Left ventricle myocardium inferior (tissue), 1 donor: ENCODE measurements around the gene SHISA6. TPM values are rescaled to one million over a fixed set of nuclear protein-coding genes. Genes with fewer than 3 reads are reported as not detected.

ENCODE experiments used
- DNase-seq: peaks from one replicate; pipeline ENCODE4 v3.0.0-alpha.2; 2020
- H3K27ac ChIP-seq: fragments of 200-600 bp; replicated peaks from 2 replicates; pipeline ENCODE4 v1.8.0; 2021
- H3K27me3 ChIP-seq: fragments of 200-600 bp; 2 replicates; pipeline ENCODE4 v1.8.0; 2021; ENCODE audit warnings: low read depth
- H3K36me3 ChIP-seq: fragments of 200-600 bp; 2 replicates; pipeline ENCODE4 v1.8.0; 2021
- H3K4me1 ChIP-seq: fragments of 200-600 bp; 2 replicates; pipeline ENCODE4 v1.8.0; 2021
- H3K4me3 ChIP-seq: fragments of 200-600 bp; 2 replicates; pipeline ENCODE4 v1.8.0; 2021; ENCODE audit warnings: mild to moderate bottlenecking, moderate library complexity
- H3K9me3 ChIP-seq: fragments of 200-600 bp; replicated peaks from 2 replicates; pipeline ENCODE4 v1.8.0; 2021
- intact Hi-C: fragments of 100-400 bp; cut with micrococcal nuclease; formaldehyde crosslinking; loops from one replicate; pipeline ENCODE4 v1.11.0; 2022
- total RNA-seq: library from RNA; stranded (reverse); fragmentation: NEBNext Ultra II Directional; extraction: Animal tissue kit (Norgen Biotek cat#: 25700); gene quantifications from one replicate; pipeline ENCODE4 v1.2.1, GENCODE V29; 2021
- TF ChIP-seq, protein P1 (sequence below): fragments of 200-600 bp; IDR thresholded peaks from 2 replicates; pipeline ENCODE4 v1.8.0; 2021; ENCODE audit warnings: antibody characterized with exemption, mild to moderate bottlenecking, borderline replicate concordance
- donor health status: DM: no; HTN: yes; CAD: no; lungs with severe emphysema.

SHISA6 gene
- total RNA-seq, 1 donor from 2014 or later = 0.66 TPM

DNA sequence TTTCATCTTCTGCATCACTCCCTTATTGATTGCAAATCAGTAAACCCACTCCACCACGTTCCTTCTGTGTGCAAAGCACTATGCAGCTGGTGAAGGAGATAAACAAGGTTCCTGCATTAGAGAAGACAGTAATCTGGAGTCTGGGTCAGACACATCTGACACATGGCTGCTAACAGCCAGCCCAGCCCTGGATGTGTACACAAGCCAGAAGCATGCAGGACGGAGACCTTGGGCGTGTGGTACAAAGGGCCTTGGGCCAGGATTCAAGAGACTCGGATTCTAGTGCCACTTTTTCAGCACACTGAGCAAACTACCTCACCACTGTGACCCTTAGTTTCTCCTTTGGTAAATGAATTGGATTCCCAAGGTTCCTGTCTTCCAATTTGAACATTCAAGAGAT is 270.7 kb downstream of the SHISA6 start:
- intact Hi-C loops = no loop called here
- no peak for DNase-seq

DNA sequence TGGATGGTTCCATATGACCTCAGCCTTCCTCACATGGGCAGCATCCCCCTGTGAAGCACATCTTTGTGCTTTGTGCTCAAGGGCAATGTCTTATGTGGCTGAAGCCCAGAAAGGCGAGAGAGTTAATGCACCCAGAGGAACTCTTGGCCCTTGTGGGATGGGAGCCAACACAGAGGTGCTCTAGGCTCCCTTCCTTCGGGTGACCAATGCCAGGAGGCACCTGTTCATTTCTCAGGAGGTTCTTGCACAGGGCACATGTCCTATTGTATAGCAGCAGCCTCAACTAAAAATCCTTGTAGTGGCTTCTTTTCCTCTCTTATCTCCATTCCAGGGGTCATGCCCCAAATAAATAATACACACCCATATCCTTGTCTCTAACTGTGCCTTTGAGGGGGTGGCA is 273.6 kb downstream of the SHISA6 start:
- intact Hi-C loops = no loop called here
- no peaks in the 10 kb centered on the region for H3K36me3 ChIP-seq
- no peak for DNase-seq
- peaks cover 10% of the 10 kb centered on the region for H3K27me3 ChIP-seq
- TF ChIP-seq, protein P1, sequence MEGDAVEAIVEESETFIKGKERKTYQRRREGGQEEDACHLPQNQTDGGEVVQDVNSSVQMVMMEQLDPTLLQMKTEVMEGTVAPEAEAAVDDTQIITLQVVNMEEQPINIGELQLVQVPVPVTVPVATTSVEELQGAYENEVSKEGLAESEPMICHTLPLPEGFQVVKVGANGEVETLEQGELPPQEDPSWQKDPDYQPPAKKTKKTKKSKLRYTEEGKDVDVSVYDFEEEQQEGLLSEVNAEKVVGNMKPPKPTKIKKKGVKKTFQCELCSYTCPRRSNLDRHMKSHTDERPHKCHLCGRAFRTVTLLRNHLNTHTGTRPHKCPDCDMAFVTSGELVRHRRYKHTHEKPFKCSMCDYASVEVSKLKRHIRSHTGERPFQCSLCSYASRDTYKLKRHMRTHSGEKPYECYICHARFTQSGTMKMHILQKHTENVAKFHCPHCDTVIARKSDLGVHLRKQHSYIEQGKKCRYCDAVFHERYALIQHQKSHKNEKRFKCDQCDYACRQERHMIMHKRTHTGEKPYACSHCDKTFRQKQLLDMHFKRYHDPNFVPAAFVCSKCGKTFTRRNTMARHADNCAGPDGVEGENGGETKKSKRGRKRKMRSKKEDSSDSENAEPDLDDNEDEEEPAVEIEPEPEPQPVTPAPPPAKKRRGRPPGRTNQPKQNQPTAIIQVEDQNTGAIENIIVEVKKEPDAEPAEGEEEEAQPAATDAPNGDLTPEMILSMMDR = no peak
- no peak overlapping the region for H3K4me3 ChIP-seq
- no peak overlapping the region for H3K27ac ChIP-seq
- no peaks in the 10 kb centered on the region for H3K9me3 ChIP-seq
- H3K4me1 ChIP-seq = no peaks in the 10 kb centered on the region

More for the DNA sequence above, 270.7 kb downstream of the SHISA6 start:
- no peaks in the 10 kb centered on the region for H3K4me1 ChIP-seq
- H3K4me3 ChIP-seq = no peak overlapping the region
- H3K27me3 ChIP-seq = peaks cover 10% of the 10 kb centered on the region
- no peak overlapping the region for H3K27ac ChIP-seq
- H3K36me3 ChIP-seq = no peaks in the 10 kb centered on the region
- TF ChIP-seq, protein P1 = no peak
- H3K9me3 ChIP-seq = no peaks in the 10 kb centered on the region

DNA sequence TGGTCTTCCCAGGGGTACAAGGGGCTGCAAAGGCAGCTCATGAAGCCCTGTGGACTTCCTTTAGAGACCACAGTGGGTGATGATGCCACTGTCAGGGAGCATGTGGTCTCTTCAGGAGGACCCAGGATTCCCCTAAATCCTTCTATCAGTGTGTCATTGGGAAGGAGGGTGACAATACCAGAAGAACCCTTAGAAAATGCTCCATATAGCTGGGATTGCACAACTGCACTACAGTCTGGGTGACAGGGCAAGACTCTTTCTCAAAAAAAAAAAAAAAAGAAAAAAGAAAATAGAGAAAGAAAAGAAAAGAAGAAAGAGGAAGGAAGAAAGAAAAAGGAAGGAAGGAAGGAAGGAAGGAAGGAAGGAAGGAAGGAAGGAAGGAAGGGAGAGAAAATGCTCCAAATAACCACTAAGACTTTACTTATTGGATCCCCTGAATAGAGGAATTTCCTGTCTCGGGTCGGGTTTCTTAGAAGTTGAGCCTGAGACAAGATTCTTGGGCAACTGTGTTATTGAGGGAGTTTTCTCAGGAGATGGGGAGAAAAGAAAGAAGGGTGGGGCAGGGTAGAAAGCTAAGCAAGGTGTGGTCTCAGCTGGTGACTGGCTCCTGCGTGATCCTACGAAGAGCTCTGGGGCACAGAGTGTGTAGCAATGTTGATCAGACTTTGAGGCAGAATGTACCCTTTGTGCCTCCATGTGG is 274.1 kb downstream of the SHISA6 start:
- no peak for DNase-seq
- Histone ChIP-seq H3K27me3 (peaks cover 10% of the 10 kb centered on the region), H3K36me3 (no peaks in the 10 kb centered on the region), H3K4me1 (no peaks in the 10 kb centered on the region), H3K9me3 (no peaks in the 10 kb centered on the region), H3K27ac (no peak overlapping the region), H3K4me3 (no peak overlapping the region)
- TF ChIP-seq, protein P1 = no peak
- intact Hi-C loops = no loop called here

DNA sequence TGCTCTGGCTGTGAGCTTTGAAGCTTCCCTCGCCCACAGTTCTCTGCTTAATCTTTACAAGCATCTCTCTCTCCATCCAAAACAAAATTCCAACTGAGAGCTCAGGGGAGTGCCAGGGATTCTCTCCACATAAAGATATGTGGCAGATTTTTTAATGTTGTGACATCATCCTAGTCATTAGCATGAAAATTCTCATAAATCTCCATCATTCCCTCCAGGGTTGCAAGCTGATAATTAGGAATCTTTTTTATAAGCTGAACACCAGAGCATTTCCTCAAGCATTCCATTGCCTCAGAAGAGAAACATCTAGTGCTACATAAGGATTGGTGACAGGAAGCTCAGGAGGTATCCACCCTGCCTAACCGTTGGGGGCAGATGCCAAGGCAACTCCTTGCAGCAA is 274.9 kb downstream of the SHISA6 start:
- no peak for DNase-seq
- Histone ChIP-seq H3K4me3 (no peak overlapping the region), H3K36me3 (no peaks in the 10 kb centered on the region), H3K27me3 (peaks cover 10% of the 10 kb centered on the region), H3K27ac (no peak overlapping the region), H3K4me1 (no peaks in the 10 kb centered on the region), H3K9me3 (no peaks in the 10 kb centered on the region)
- TF ChIP-seq, protein P1 = no peak
- intact Hi-C loops = no loop called here

DNA sequence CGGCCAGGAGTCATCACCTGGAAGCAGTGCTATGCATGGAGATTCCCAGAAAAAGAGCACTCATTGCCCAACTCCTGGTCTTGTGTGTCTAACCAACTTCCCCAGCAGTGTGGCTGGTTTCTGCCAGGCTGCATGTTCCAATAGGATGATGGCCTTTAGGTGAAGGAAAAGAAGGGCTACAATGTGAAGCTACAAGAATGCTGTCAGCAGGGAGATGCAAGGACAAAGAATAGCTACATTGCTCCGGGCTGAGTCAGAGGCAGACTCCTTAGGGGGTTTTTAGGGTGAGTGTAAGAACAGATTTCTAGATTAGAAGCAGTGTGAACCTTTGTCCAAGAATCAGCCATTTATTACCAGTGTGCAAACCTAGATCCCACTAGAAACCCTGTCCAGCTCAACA is 294.2 kb downstream of the SHISA6 start:
- Histone ChIP-seq H3K4me3 (no peak overlapping the region), H3K27me3 (peaks cover 9% of the 10 kb centered on the region), H3K4me1 (no peaks in the 10 kb centered on the region), H3K27ac (no peak overlapping the region), H3K9me3 (no peaks in the 10 kb centered on the region), H3K36me3 (no peaks in the 10 kb centered on the region)
- TF ChIP-seq, protein P1 = no peak
- no peak for DNase-seq
- intact Hi-C loops = no loop called here
